Activated T-helper 1 cell treated with anti-CD3 and anti-CD28 coated beads, Interleukin-2, amount 50 U/mL, for 16 hours (primary cell): Measurements from ENCODE around the gene RPL11.
A peak's percentile ranks its signal among the peaks of the same experiment; 100 is the strongest.
"Not testable (repeated sequence)": the region's sequence is repeated elsewhere in the genome, so short reads cannot be mapped to it uniquely, and the experiment has no call there.

Source experiments
- DNase-seq, 2 donors: peaks; one replicate each; pipeline ENCODE4 v3.0.0-alpha.2; 2020; ENCODE audit warnings: low read depth in 1 of 2, low spot score in 1 of 2

Gene RPL11

DNA sequence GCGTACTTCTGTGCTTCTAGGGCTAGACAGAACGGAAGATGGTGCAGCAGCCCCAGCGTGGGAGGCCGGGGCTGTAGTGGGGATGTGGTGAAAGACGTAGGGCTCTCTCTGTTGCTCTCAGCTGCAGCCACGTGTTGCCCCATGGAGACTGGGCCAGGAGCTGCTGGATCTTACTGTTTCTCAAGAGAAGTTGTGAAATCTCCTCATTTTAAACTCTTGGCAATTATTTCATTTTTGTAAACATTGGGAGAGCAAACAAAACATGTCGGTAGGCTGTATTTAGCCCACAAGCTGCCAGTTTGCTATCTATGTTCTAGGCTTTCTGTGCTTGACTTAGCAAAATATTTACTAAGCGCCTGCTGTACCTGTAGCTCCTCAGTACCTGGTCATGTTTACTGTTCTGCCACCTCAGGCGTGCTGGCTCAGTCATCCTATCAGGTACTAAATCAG lies 35.8 kb downstream of the RPL11 start:
- DNase-seq, result no peak

DNA sequence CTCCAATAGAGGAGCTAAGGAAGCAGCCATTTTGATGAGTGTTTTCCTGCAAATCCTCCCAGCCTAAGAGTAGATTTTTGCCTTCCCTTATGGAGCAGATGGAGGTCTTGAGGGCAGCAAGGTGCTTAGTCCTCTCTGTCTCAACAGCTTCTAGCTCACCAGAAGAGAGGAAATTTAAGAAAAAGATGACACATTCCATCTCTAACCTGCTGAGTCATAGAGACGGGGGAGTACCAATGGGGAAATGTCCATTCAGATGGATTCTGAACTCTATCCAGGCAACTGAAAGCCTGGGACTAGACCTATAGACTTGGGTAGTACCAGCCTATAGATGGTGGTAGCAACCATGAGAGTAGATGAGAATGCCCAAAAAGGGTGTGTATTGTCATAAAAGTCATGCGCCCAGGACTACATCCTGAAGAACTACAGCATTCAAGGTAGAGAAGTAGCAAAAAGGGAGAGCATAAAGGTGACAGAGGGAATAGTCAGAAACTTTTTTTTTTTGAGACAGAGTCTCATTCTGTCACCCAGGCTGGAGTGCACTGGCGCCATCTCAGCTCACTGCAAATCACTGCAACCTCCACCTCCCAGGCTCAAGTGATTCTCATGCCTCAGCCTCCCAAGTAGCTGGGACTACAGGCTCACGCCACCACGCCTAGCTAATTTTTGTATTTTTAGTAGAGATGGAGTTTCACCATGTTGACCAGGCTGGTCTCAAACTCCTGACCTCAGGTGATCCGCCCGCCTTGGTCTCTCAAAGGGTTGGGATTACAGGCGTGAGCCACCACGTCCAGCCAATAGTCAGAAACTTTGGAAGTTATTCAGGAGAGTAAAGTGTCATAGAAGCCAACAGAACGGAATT lies 41.0 kb downstream of the RPL11 start:
- DNase-seq, result no peak

DNA sequence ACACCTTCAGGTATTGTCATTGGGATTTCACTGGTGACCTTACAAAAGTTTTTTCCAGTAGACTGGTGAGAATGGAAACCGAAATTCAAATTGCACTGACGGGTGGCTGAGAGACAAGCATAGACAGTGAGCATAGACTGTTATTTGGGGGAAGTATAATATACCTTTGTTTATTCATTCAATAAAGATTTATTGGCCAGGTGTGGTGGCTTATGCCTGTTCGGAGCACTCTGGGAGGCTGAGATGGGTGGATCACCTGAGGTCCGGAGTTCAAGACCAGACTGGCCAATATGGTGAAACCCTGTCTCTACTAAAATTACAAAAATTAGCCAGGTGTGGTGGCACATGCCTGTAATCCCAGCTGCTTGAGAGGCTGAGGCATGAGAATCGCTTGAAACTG lies 41.7 kb downstream of the RPL11 start:
- DNase-seq, result not testable (repeated sequence)

- no peak for DNase-seq
Measured at GRCh38 chr1:23736437-23737134, 45.0 kb downstream of the RPL11 start.

DNA sequence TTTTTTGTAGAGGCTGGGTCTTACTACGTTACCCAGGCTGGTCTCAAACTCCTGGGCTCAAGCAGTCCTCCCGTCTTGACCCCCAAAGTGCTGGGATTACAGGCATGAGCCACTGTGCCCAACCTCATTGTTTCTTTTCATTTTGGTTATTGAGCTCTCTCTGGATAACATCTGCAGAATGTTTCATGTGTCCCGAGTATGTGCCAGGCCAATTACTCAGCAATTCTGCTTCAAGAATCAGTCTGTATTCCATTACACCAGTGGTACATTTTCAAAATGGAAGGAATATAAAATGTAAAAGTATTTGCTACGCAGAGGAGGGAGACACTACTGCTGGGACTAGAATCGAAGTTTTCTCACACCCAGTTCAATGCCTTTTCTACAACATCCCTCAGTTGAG lies 50.0 kb downstream of the RPL11 start:
- DNase-seq, result no peak

- DNase-seq, result no peak
Measured at GRCh38 chr1:23742670-23743286, 51.2 kb downstream of the RPL11 start.

DNA sequence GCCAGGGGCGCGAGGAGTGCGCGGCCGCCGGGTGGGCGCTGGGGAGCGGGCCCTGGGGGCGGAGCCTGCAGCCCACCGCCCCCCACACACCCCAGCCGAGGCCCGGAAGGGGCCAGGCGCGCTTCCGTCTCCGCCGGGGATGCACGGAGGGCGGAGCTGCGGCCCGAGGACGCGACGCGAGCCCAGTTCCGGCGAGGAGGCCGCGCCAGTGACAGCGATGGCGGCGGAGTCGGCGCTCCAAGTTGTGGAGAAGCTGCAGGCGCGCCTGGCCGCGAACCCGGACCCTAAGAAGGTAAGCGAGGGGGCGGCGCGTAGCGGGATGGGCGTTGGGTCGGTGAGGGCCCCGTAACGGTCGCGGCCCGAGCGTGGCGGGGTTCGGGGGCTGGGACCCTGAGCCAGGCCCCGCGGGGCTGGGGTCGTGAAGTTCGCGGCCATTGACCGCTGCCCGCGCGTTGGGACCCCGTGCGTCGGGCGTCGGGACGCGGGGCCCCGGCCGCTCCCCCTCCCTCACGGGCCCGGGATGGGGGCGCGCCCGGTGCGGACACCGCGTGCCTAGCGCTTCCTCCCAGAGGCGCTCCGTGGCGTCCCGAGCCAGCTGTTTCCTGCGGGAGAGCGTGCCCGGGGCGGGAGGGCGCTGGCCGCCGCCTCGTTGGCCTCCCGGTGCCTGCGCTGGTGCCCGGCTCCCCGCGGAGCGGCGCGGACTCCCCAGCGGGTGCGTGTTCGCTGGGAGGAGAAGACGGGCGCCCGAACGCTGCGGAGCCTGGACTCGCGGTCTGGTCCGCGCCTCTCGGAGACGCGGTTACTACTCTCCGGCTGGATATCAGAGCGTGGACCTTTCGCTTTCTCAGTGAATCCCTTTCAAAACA lies 51.9 kb downstream of the RPL11 start, which contains the start of gene ELOA:
Gene ELOA, plus strand, starts transcription at position 185 of the 866 bp plus-strand sequence. Its CDS starts 33 bp downstream, at position 218.
- peak; percentile 56 to 74 for DNase-seq

- no peak for DNase-seq
Measured at GRCh38 chr1:23745515-23745914, 53.9 kb downstream of the RPL11 start.
